Body of pancreas (tissue), 4 donors: ENCODE measurements around the gene ILF2.

Experiments
- POLR2A ChIP-seq, 3 donors: fragments of 450-650 bp; IDR thresholded peaks; one replicate each; pipeline ENCODE4 v1.6.1; 2016; ENCODE audit warnings: antibody characterized with exemption in 3 of 3, mild to moderate bottlenecking in 2 of 3
- TF ChIP-seq, protein P1 (sequence below), 7 experiments: fragments of 450-650 bp in 4 of 7; fragments of 200-600 bp in 3 of 7; sonication (generic) in 3 of 7; IDR thresholded peaks; one replicate each; pipeline ENCODE4 v1.5.1; 2016 to 2019; ENCODE audit warnings: antibody characterized with exemption in 7 of 7

DNA sequence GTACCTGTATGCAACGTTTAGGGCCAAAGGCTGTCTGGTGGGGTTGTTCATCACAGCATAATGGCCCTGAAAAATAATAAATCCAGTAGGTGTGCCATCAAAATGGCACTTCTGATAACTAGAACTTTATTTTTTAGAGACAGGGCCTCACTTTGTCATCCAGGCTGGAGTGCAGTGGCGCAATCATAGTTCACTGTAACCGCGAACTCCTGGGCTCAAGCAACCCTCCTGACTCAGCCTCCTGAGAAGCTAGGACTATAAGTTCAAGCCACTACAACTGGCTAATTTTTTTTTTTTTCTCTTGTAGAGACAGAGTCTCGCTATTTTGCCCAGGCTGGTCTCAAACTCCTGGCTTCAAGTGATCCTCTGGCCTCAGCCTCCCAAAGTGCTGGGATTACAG, 7.6 kb downstream of the ILF2 start:
- TF ChIP-seq POLR2A (IDR thresholded peaks at IDR 0.05), result no peak
- TF ChIP-seq, protein P1, sequence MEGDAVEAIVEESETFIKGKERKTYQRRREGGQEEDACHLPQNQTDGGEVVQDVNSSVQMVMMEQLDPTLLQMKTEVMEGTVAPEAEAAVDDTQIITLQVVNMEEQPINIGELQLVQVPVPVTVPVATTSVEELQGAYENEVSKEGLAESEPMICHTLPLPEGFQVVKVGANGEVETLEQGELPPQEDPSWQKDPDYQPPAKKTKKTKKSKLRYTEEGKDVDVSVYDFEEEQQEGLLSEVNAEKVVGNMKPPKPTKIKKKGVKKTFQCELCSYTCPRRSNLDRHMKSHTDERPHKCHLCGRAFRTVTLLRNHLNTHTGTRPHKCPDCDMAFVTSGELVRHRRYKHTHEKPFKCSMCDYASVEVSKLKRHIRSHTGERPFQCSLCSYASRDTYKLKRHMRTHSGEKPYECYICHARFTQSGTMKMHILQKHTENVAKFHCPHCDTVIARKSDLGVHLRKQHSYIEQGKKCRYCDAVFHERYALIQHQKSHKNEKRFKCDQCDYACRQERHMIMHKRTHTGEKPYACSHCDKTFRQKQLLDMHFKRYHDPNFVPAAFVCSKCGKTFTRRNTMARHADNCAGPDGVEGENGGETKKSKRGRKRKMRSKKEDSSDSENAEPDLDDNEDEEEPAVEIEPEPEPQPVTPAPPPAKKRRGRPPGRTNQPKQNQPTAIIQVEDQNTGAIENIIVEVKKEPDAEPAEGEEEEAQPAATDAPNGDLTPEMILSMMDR (IDR thresholded peaks at IDR 0.05), result no peak
